HG03457 (cell line): ENCODE results near the gene HARS2.
"Not testable (repeated sequence)": the region's sequence is repeated elsewhere in the genome, so short reads cannot be mapped to it uniquely, and the experiment has no call there.

Experiments
- ATAC-seq: cut with Tn5 transposase; IDR thresholded peaks from one replicate; pipeline ENCODE4 v1.9.1; 2021; ENCODE audit warnings: moderate number of reproducible peaks; ENCODE audit not compliant: unreplicated experiment

HARS2 gene

GRCh38 chr5:140690941-140691924, at the start of gene HARS2, which contains the start of gene HARS1:
TSS of gene HARS2 (plus strand) at chr5:140691455. CDS start at chr5:140691649, 194 bp downstream.
TSS of gene HARS1 (minus strand) at chr5:140691370. CDS start at chr5:140691304, 66 bp downstream.
- peak; percentile 93 for ATAC-seq

DNA sequence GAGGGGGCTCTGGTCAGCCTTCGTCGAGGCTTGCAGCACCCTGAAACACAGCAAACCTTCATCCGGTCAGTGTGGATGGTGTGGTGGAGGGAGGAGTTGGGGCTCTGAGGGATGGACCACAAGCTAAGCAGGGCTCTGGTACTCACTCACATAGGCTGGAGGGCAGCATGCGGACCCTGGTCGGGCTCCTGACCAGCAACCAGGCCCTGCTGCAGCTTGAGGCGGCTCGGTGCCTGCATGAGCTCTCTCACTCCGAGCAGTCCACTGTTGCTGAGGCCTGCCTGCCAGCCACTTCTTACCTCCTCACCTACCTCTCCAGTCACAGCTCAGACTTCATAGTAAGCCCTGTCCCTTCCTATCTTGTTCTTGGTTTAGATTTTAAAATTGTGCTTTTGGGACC, 49.5 kb upstream of the HARS2 start:
- ATAC-seq: no peak

DNA sequence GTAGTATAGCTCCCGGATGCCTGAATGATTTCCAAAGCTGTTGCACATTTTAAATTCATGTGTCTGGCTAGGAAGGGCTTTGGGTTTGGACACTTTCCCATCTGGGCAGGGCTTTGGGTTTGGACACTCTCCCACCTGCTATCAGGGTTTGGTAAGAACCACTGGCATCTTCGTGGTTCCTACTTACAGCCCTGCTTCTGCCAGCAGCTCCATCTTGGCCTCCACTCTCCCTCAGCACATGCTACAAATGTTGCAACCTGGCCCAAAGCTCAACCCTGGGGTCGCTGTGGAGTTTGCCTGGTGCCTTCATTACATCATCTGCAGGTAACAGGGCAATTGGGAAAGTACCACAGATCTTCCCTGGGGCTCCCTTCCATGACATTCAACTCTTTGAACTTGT, 48.5 kb upstream of the HARS2 start:
- no peak for ATAC-seq

DNA sequence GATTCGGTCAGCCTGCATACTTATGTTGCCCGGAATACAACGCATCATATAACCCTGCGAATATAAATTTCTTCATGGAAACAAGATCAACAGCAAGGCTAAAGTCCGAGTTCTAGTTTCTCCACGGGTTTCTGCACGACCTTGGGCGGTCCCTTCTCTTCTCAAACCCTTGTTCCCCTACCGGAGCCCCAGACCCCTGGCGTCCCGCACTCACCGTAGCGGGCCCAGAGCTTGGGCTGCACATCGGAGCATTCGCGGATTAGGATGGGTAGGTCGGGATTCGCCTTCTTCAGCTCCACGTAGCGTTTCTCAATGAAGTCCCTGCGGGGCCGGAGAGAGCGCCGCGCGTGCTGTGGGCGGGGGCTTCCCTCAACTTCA, 44.2 kb upstream of the HARS2 start:
- ATAC-seq: peak; percentile 24

DNA sequence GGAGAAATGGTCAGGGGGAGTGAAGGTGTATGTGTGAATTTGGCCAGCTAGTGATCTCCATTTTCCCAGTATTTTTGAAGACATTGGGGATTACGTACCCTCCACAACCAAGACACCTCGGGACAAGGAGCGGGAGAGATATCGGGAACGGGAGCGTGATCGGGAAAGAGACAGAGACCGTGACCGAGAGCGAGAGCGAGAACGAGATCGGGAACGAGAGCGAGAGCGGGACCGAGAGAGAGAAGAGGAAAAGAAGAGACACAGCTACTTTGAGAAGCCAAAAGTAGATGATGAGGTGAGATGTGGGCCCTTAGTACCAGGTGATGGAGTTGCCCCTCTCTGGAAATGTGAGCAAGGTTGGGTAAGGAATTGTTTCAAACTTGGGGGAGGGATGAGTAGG, 32.4 kb upstream of the HARS2 start:
- ATAC-seq: no peak

GRCh38 chr5:140660371-140660770, 30.9 kb upstream of the HARS2 start:
- ATAC-seq: not testable (repeated sequence)

- no peak for ATAC-seq
These were observed 27.3 kb upstream of the HARS2 start for GRCh38 chr5:140664030-140664358.

DNA sequence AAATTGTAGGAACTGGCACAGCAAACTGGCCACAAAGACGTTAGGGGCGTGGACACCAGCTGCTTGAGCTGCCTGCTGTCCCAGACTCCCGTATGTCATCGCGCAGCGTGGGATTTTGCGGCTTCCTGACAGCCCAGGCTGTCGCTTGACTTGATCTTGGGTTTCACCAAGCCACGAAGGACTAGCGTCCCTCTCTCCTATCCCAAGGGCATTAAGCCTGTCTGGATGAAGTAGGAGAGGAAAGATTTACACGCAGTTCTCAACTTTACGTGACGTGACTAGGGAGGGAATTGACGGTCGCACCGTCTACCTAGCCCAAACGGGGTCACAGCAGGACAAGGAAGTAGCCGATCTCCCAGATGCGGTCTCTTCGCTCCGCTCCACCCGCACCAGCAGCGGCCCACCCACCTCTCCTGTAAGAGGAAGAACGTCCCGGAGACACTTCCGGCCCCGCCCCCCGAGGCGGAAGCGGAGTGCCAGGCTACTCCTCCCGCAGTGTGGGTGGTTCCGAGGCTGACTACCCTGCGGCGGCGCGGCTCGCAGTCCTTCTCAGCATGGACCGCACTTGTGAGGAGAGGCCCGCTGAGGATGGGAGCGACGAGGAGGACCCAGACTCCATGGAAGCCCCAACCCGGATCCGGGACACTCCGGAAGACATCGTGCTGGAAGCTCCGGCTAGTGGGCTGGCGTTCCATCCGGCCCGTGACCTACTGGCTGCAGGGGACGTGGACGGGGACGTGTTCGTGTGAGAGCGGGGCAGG, 26.7 kb upstream of the HARS2 start, which contains the start of gene WDR55:
Gene WDR55, plus strand, starts transcription at position 546 of the 761 bp plus-strand sequence. Its CDS starts 9 bp downstream, at position 555.
- ATAC-seq: peak; percentile 93

- ATAC-seq: not testable (repeated sequence)
These were observed 20.2 kb upstream of the HARS2 start for GRCh38 chr5:140671035-140671434.

DNA sequence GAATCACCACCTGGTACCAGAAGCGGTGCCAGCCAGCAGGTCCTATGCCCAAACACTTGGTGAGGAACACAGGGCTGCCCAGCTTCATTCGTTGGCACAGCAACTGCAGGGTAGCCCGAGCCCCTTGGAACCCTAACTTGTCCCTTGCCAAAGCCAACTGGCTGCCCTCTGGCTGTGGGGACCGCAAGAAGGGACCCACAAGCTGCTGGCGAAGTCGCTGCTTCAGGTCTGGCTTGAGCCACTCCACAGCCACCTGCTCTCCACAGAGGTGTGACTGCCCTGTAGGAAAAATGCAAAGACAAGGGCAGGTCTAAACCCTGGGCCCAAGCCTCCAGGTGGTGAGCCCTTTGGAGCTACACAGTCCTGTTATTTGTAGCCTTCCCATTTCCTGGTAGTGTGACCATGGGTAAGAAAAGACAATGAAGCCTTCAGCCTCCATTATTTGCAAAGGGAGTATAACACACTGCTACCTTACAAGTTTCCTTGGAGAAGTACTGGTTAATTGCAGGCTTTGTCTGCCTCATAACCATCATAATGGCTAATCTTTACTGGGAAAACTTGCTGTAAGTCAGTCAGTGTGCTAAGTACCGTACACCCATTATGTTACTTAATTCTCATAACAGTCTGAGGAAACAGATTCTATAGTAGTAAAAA, 19.7 kb upstream of the HARS2 start:
- no peak for ATAC-seq

GRCh38 chr5:140672455-140673186, 18.6 kb upstream of the HARS2 start:
- no peak for ATAC-seq

- no peak for ATAC-seq
These were observed 17.9 kb upstream of the HARS2 start, which contains the start of gene DND1 for GRCh38 chr5:140673187-140673976. TSS of gene DND1 (minus strand) at chr5:140673576. CDS start at chr5:140673542, 34 bp downstream.

- ATAC-seq: no peak
These were observed 17.0 kb upstream of the HARS2 start for GRCh38 chr5:140674211-140674610.

DNA sequence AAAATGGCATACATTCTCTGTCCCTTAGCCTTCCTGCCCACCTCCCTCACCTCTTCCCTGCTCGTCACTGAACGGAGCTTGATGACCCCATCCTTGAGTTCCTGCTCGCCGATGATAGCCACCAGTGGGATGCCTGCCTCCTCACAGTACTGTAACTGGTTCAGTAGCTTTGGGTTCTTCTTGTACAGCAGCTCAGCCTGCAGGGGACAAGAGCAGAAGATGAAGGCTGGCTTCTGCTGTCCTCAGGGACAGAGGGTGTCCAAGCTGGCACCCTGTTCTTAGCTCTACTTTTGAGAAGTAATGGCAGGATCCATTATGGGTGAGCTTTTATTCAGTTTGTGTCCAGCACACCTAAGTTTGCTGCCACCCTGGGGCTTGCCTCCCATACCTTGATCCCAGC, 16.6 kb upstream of the HARS2 start:
- no peak for ATAC-seq

DNA sequence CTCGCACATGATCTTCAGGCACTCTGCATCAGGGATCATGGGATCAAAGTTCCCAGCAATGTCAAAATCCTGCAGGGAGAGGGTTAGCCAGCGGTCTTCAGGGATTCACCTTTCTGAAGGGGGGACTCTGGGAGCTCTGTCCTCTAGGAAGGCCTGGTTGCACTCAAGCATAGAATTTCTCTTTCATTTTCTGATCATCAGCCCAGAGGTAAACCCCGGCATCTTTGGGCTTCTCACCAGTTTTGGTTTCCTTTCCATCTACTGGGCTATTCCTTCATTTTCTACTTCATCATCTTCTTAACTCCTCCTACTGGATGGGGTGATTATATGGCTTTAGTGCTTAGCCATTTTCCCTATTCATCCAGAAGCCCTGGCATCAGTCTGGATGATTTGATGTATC, 13.3 kb upstream of the HARS2 start:
- ATAC-seq: no peak

DNA sequence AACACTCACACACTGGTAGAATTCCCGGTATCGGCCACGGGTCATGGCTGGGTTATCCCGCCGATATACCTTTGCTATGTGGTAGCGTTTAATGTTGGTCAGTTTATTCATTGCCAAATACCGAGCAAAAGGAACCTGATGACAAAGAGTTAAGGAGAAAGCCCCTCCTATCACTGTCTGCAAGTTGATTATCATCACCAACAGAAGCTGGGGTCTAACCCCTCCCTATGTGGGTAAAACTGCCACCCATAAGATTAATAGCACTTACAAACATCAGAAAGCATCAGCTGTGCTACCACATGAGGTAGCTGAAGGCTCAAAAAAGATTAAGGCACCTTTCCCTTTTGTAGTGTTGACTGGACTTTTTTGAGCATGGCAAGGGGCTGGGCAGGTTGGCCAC, 12.3 kb upstream of the HARS2 start:
- no peak for ATAC-seq

- ATAC-seq: peak; percentile 4
These were observed 801 bp upstream of the HARS2 start for GRCh38 chr5:140690376-140690932.

- ATAC-seq: no peak
These were observed 3.0 kb downstream of the HARS2 start for GRCh38 chr5:140694276-140694675.

DNA sequence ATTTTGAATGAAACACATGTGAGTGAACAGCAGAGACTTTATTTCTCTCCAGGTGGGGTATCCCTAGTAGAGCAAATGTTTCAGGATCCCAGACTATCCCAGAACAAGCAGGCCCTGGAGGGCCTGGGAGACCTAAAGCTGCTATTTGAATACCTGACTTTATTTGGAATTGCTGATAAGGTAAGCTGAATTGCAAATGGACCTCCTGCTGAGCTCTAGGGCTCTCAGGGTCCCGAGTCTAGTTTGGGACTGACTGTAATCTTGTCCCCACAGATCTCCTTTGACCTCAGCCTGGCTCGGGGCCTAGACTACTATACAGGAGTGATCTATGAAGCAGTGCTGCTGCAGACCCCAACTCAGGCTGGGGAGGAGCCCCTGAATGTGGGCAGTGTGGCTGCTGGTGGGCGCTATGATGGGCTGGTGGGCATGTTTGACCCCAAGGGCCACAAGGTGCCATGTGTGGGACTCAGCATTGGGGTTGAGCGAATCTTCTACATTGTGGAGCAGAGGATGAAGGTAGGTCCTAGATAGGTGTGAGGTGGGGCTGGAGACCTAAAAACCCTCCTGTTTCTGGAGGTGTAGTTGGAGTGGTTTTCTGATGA, 5.7 kb downstream of the HARS2 start:
- ATAC-seq: no peak
